Measurements from ENCODE around the gene CXXC5.
A peak's percentile ranks its signal among the peaks of the same experiment; 100 is the strongest.

The CXXC5 gene

GRCh38 chr5:139651853-139652787 is 4.0 kb downstream of the CXXC5 start:
- peaks cover 60% of the 10 kb centered on the region for H3K4me1 ChIP-seq (ENCODE audit: control insufficient read depth, insufficient read depth, low read length)
- no peaks in the 10 kb centered on the region for H3K36me3 ChIP-seq (ENCODE audit: control insufficient read depth, insufficient read depth, low read length)
- peak overlapping the region; percentile 82 for H3K27ac ChIP-seq (ENCODE audit: insufficient read depth, low read depth, low read length, poor library complexity, severe bottlenecking)
- H3K27me3 ChIP-seq (ENCODE audit: control insufficient read depth, insufficient read depth, low read length, poor library complexity, severe bottlenecking), result peaks cover 9% of the 10 kb centered on the region
- H3K4me3 ChIP-seq (ENCODE audit: insufficient read depth, low read depth, low read length), result no peak overlapping the region
- 28% methylated on average over 9 of the region's 23 CpGs for WGBS, 2 experiments
- no peaks in the 10 kb centered on the region for H3K9me3 ChIP-seq (ENCODE audit: control insufficient read depth, low read length)

GRCh38 chr5:139652788-139653241 is 4.7 kb downstream of the CXXC5 start:
- H3K4me1 ChIP-seq (ENCODE audit: control insufficient read depth, insufficient read depth, low read length), result peaks cover 60% of the 10 kb centered on the region
- no peak overlapping the region for H3K4me3 ChIP-seq (ENCODE audit: insufficient read depth, low read depth, low read length)
- peaks cover 2% of the 10 kb centered on the region for H3K27me3 ChIP-seq (ENCODE audit: control insufficient read depth, insufficient read depth, low read length, poor library complexity, severe bottlenecking)
- 69 to 73% methylated on average over 4 of the region's 5 CpGs for WGBS, 2 experiments
- no peak overlapping the region for H3K27ac ChIP-seq (ENCODE audit: insufficient read depth, low read depth, low read length, poor library complexity, severe bottlenecking)
- no peaks in the 10 kb centered on the region for H3K36me3 ChIP-seq (ENCODE audit: control insufficient read depth, insufficient read depth, low read length)
- H3K9me3 ChIP-seq (ENCODE audit: control insufficient read depth, low read length), result no peaks in the 10 kb centered on the region

- H3K27me3 ChIP-seq (ENCODE audit: control insufficient read depth, insufficient read depth, low read length, poor library complexity, severe bottlenecking), result no peaks in the 10 kb centered on the region
- peaks cover 67% of the 10 kb centered on the region for H3K4me1 ChIP-seq (ENCODE audit: control insufficient read depth, insufficient read depth, low read length)
- no peaks in the 10 kb centered on the region for H3K36me3 ChIP-seq (ENCODE audit: control insufficient read depth, insufficient read depth, low read length)
- WGBS, 2 experiments, result 47 to 54% methylated on average over 5 of the region's 5 CpGs
- H3K9me3 ChIP-seq (ENCODE audit: control insufficient read depth, low read length), result no peaks in the 10 kb centered on the region
- no peak overlapping the region for H3K4me3 ChIP-seq (ENCODE audit: insufficient read depth, low read depth, low read length)
- no peak overlapping the region for H3K27ac ChIP-seq (ENCODE audit: insufficient read depth, low read depth, low read length, poor library complexity, severe bottlenecking)
Measured at GRCh38 chr5:139653616-139654015, 5.5 kb downstream of the CXXC5 start.

- peak overlapping the region; percentile 56 for H3K27ac ChIP-seq (ENCODE audit: insufficient read depth, low read depth, low read length, poor library complexity, severe bottlenecking)
- H3K36me3 ChIP-seq (ENCODE audit: control insufficient read depth, insufficient read depth, low read length), result no peaks in the 10 kb centered on the region
- H3K4me3 ChIP-seq (ENCODE audit: insufficient read depth, low read depth, low read length), result no peak overlapping the region
- no peaks in the 10 kb centered on the region for H3K27me3 ChIP-seq (ENCODE audit: control insufficient read depth, insufficient read depth, low read length, poor library complexity, severe bottlenecking)
- H3K9me3 ChIP-seq (ENCODE audit: control insufficient read depth, low read length), result no peaks in the 10 kb centered on the region
- WGBS, 2 experiments, result 89 to 90% methylated on average over 3 of the region's 3 CpGs
- peaks cover 75% of the 10 kb centered on the region for H3K4me1 ChIP-seq (ENCODE audit: control insufficient read depth, insufficient read depth, low read length)
Measured at GRCh38 chr5:139654464-139654863, 6.3 kb downstream of the CXXC5 start.

GRCh38 chr5:139654871-139655491 is 6.8 kb downstream of the CXXC5 start:
- H3K4me1 ChIP-seq (ENCODE audit: control insufficient read depth, insufficient read depth, low read length), result peaks cover 80% of the 10 kb centered on the region
- peak overlapping the region; percentile 56 for H3K27ac ChIP-seq (ENCODE audit: insufficient read depth, low read depth, low read length, poor library complexity, severe bottlenecking)
- no peak overlapping the region for H3K4me3 ChIP-seq (ENCODE audit: insufficient read depth, low read depth, low read length)
- no peaks in the 10 kb centered on the region for H3K27me3 ChIP-seq (ENCODE audit: control insufficient read depth, insufficient read depth, low read length, poor library complexity, severe bottlenecking)
- H3K9me3 ChIP-seq (ENCODE audit: control insufficient read depth, low read length), result no peaks in the 10 kb centered on the region
- 36 to 42% methylated on average over 13 of the region's 13 CpGs for WGBS, 2 experiments
- no peaks in the 10 kb centered on the region for H3K36me3 ChIP-seq (ENCODE audit: control insufficient read depth, insufficient read depth, low read length)

GRCh38 chr5:139655727-139656271 is 7.7 kb downstream of the CXXC5 start:
- Histone ChIP-seq H3K36me3 (ENCODE audit: control insufficient read depth, insufficient read depth, low read length) (no peaks in the 10 kb centered on the region), H3K4me3 (ENCODE audit: insufficient read depth, low read depth, low read length) (no peak overlapping the region), H3K4me1 (ENCODE audit: control insufficient read depth, insufficient read depth, low read length) (peaks cover 87% of the 10 kb centered on the region), H3K27me3 (ENCODE audit: control insufficient read depth, insufficient read depth, low read length, poor library complexity, severe bottlenecking) (no peaks in the 10 kb centered on the region), H3K9me3 (ENCODE audit: control insufficient read depth, low read length) (no peaks in the 10 kb centered on the region), H3K27ac (ENCODE audit: insufficient read depth, low read depth, low read length, poor library complexity, severe bottlenecking) (peak overlapping the region; percentile 56)
- WGBS, 2 experiments, result 48 to 49% methylated on average over 16 to 18 of the region's 18 CpGs

GRCh38 chr5:139657363-139658321 is 9.5 kb downstream of the CXXC5 start:
- Histone ChIP-seq H3K27me3 (ENCODE audit: control insufficient read depth, insufficient read depth, low read length, poor library complexity, severe bottlenecking) (no peaks in the 10 kb centered on the region), H3K4me3 (ENCODE audit: insufficient read depth, low read depth, low read length) (no peak overlapping the region), H3K36me3 (ENCODE audit: control insufficient read depth, insufficient read depth, low read length) (no peaks in the 10 kb centered on the region), H3K27ac (ENCODE audit: insufficient read depth, low read depth, low read length, poor library complexity, severe bottlenecking) (no peak overlapping the region), H3K4me1 (ENCODE audit: control insufficient read depth, insufficient read depth, low read length) (peaks cover 76% of the 10 kb centered on the region), H3K9me3 (ENCODE audit: control insufficient read depth, low read length) (no peaks in the 10 kb centered on the region)
- 81% methylated on average over 11 to 12 of the region's 12 CpGs for WGBS, 2 experiments

- Histone ChIP-seq H3K36me3 (ENCODE audit: control insufficient read depth, insufficient read depth, low read length) (no peaks in the 10 kb centered on the region), H3K9me3 (ENCODE audit: control insufficient read depth, low read length) (no peaks in the 10 kb centered on the region), H3K4me3 (ENCODE audit: insufficient read depth, low read depth, low read length) (no peak overlapping the region), H3K27ac (ENCODE audit: insufficient read depth, low read depth, low read length, poor library complexity, severe bottlenecking) (no peak overlapping the region), H3K4me1 (ENCODE audit: control insufficient read depth, insufficient read depth, low read length) (peaks cover 68% of the 10 kb centered on the region), H3K27me3 (ENCODE audit: control insufficient read depth, insufficient read depth, low read length, poor library complexity, severe bottlenecking) (no peaks in the 10 kb centered on the region)
- whole genome bisulfite sequencing, 2 experiments, result 77 to 80% methylated on average over 14 of the region's 14 CpGs
Measured at GRCh38 chr5:139658501-139658927, 10.4 kb downstream of the CXXC5 start.

- Histone ChIP-seq H3K27ac (ENCODE audit: insufficient read depth, low read depth, low read length, poor library complexity, severe bottlenecking) (peak overlapping the region; percentile 65), H3K4me3 (ENCODE audit: insufficient read depth, low read depth, low read length) (no peak overlapping the region), H3K27me3 (ENCODE audit: control insufficient read depth, insufficient read depth, low read length, poor library complexity, severe bottlenecking) (no peaks in the 10 kb centered on the region), H3K36me3 (ENCODE audit: control insufficient read depth, insufficient read depth, low read length) (no peaks in the 10 kb centered on the region), H3K9me3 (ENCODE audit: control insufficient read depth, low read length) (no peaks in the 10 kb centered on the region), H3K4me1 (ENCODE audit: control insufficient read depth, insufficient read depth, low read length) (peaks cover 64% of the 10 kb centered on the region)
- WGBS, 2 experiments, result 33 to 34% methylated on average over 15 of the region's 15 CpGs
Measured at GRCh38 chr5:139658928-139659667, 10.9 kb downstream of the CXXC5 start.
